GM18517 (cell line): ENCODE measurements around the gene SLC19A3.
"Not testable (repeated sequence)": the region's sequence is repeated elsewhere in the genome, so short reads cannot be mapped to it uniquely, and the experiment has no call there.

ENCODE experiments used
- ATAC-seq: cut with Tn5 transposase; IDR thresholded peaks from one replicate; pipeline ENCODE4 v1.9.1; 2021; ENCODE audit warnings: mild to moderate bottlenecking, moderate library complexity; ENCODE audit not compliant: unreplicated experiment

SLC19A3 gene

DNA sequence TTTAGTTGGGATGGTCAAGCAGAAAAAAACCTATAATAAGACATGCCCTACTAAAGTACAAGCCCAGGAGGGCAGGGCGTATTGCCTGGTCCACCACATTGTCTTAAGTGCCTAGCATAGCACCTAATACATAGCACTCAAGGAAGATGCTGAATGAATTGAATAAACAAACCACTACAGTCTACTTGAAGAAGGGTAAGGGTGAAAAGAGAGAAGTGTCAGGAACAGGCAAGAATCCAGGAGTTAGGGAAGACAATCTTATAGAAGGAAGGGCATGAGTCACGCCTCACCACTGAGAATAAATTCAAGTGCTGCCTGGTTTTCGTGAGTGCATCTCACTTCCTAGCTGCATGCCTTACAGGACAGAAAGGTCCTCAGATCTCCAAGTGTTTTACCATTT lies 13.9 kb downstream of the SLC19A3 start:
- ATAC-seq: no peak

DNA sequence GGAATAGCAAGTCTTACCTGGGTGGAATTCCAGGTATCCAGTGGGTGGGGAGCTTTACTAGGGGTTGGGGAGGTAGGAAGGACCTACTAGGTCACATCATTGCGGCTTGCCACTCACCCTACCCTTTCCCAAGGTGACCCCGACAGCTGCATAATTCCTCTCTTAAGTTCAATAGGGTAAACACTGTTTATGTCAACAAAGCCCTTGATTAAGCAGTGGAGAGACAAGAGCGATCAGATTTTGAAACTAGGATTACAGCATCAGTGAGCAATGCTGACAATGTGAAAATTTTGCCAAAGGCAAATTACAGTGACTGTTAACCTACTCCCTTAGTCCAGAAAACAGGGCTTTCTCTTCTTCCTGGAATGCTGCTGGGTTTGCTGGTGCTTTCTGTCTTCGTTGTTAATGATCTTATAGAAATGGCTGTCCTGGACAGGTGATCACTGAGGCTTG lies 14.5 kb downstream of the SLC19A3 start:
- ATAC-seq: no peak

DNA sequence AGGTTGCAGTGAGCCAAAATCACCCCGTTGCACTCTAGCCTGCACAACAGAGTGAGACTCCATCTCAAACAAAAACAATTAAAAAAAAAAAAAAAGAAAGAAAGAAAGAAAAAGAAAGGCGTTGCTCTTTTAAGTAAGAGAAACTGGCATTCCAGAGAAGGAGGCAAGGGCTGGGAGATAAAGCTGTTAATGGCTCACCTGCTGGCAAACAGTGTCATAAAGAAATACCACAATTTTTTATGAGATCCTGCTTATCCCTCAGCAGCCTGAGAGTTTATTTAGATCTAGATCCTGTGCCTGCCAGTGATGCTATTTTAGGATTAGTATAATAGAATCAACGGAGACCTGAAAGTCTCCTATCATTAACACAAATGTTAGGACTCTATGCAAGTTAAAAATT lies 16.3 kb downstream of the SLC19A3 start:
- no peak for ATAC-seq

DNA sequence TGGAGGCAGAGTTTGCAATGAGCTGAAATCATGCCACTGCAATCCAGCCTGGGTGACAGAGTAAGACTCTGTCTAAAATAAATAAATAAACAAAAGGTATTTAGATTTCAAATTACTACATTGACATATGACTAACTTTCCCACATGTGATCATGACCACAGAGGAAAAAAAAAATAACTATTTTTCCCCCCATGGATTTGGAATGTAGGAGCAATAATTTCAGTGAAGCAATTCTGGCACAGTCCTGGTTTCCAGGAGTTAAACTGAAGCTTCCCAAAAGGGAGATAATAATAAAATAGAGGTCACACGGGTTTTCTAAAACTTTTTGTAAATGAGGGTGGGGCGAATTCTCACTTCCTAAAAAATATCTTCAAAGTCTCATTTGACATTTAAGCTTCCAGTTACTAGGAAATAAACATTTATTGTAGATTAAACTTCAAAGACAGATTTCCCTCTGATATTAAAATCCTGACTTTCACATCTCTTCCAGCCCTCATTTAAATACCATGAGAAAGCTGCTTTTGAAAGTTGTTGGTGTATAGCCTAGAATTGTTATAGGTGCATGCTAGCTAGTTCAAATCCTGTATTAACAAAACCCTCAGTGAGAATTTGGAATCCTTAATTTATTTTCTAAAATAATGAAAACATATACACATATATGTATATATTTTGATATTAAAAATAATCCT lies 20.7 kb downstream of the SLC19A3 start:
- no peak for ATAC-seq

DNA sequence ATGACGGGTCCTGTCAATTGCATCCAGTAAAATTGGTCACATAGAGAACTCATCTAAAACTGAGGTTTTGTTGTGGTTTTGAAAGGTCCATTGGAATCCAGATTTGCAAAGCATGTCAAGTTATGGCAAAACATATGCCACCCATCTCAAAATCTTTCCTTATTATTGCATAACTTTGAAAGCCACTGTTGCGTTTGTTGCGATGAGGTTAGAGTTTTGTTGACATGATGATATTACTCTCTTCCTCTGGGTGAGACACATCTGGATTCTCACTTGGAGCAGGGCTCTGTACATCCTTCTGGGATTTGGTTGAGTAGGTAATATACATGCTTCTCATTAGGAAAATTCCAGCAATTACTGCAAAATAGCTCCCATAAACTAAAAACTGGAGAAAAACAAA lies 30.6 kb downstream of the SLC19A3 start:
- ATAC-seq: no peak

DNA sequence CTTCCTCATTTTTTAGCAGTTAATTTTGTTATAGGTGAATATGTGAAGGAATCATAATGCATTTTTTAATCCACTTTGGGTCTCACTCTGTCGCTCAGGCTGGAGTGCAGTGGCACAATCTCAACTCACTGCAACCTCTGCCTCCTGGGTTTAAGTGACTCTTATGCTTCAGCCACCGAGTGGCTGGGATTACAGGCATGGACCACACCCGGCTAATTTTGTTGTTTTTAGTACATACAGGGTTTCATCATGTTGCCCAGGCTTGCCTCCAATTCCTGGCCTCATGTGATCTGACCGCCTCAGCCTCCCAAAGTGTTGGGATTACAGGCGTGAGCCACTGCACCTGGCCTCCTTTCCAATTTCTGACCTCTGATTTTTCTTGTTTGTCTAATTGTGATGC lies 33.6 kb downstream of the SLC19A3 start:
- ATAC-seq: no peak

DNA sequence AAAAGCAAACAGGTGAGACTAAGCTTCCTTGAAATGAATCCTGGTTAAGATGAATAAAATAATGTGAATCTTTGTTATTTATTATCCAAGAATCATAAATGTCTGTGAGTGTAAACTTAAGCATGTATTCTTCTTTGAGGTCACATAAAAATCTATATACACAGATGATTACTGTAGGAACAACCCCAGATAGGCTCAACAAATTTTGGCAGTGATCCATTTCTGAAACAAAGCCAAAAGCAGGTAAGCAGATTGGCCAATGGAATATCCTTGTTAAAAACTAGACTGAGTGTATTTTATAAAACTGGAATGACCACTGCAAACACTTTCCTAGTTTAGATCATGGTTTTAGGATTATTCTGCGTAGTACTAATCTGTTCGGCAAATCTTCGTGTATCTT lies 39.9 kb downstream of the SLC19A3 start:
- no peak for ATAC-seq

DNA sequence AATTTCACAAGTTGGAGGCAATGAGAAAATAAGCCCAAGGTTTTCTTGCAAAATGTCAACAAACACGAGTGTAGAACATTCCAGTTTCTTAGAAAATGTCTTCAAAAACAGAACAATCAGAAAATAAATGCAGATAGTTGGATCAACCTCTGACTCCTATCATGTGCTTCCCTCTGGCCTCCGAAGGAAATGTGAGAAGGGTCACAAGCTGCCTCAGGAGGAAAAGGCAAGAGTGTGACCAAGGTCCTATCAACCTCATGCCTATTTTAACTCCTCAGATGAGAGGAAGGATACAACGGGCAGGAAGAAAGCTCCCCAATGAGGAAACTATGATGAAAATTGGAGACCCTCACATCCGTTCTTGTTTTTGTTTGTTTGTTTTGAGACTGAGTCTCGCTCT lies 43.3 kb downstream of the SLC19A3 start:
- ATAC-seq: no peak

DNA sequence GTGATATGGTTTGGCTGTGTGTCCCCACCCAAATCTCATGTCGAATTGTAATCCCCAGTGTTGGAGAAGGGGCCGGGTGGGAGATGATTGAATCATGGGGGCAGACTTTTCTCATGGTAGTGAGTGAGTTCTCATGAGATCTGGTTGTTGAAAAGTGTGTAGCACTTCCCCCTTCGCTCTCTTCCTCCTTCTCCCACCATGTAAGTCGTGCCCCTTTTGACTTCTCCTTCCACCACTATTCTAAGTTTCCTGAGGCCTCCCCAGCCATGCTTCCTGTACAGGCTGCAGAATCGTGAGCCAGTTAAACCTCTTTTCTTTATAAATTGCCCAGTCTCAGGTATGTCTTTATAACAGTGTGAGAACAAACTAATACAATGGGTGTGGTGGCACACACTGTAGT lies 44.2 kb downstream of the SLC19A3 start:
- ATAC-seq: not testable (repeated sequence)

DNA sequence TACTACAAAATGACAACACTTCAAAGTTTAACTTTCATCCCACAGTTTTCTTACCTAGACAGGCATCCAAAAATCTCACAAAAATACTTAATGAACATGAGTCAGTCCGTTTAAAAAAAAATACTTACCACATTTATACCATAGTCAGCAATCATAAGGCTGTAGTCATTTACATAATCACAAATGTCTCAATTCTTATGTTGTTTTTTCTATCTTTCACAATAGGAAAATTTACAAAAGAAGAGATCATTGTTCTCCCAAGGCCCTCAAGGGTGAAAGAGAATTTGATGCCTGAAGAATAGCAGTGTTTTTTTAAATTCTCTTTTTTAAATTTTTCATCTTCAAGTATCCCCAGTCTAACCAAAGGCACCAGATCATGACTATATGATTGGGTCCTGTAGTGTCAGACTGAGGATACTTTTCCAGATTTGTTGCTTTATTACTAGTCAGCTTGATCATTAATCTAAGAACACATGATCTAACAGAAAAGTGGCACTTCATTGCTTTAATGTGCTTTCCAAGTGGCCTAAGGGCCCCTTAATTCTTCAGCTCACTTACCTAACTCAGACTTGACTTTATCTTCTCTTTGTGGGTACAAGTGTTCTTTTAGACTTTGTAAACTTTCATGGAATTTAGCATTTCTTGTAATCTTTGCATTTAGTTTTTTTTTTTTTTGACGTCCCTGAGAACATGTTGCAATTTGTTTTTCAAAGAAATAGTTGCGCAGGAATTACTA lies 46.5 kb downstream of the SLC19A3 start:
- ATAC-seq: no peak

DNA sequence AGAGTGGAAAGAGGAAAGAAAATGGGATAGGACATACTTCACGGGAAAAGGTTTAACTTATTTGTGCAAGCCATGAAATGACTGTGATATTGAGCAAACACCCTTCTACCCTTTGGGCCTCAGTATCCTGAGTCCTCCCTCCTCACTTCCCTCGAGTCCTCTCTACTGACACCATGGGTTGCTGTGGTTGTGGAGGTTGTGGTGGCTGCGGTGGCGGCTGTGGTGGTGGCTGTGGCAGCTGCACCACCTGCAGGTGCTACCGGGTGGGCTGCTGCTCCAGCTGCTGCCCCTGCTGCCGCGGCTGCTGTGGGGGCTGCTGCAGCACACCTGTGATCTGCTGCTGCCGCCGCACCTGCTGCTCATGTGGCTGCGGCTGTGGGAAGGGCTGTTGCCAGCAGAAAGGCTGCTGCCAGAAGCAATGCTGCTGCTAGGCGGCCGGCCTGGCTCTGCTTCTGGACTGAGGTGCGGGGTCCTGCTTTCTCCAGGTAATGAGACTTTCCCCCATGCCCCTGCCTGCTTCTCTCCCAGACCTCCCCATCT lies 51.1 kb downstream of the SLC19A3 start, which contains the start of gene SCYGR5:
Gene SCYGR5 (plus strand): TSS at position 174 of the 540 bp plus-strand sequence. CDS start 0 bp downstream, at position 174.
- ATAC-seq: not testable (repeated sequence)

DNA sequence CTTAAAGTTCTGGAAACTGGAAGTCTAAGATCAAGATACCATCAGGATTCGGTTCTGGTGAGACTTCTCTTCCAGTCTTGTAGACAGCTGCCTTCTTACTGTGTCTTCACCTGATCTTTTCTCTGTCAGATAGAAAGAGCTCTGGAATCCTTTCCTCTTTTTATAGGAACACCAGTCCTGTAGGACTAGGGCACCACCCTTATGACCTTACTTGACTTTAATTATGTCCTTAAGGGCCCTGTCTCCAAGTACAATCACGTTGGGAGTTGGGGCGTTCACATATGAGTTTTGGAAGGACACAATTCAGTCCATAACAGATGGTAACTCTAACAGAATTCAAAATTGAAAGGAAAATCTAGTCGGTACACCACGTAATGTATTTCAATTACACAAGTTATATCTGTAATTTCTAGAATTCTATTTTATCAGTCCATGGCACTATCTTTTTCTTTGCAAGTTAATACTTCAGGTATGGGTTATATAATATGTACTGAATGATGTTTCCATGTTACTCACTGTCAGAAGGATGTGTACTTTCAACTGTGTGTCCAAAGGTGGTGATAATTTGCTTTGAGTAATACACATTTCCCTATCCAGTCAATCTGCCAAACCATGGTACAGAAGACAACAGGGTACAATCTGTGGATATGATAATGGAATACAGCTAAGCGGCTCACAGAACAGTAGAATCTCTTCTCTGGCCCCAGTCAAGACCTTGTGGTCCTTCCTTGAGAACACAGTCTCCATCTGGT lies 52.5 kb downstream of the SLC19A3 start:
- ATAC-seq: no peak

DNA sequence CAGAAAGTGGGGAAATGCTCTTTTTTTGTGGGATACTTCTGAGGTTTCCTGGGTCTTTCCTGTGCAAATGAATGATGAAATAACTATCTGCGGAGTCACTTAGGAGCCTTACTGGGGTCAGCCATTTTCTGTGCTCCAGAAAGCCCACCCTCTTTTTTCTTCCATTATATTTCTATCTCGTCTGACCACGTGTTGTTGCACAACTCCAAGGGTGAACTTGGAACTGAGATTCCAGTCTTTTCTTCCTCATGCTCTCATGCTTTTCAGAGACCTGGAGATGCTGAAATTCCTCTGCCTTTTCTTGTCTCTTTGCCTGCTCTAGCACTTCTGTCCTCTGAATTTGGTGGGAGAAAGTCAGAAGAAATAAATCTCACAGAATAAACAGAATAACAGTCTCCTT lies 56.0 kb downstream of the SLC19A3 start:
- ATAC-seq: no peak

DNA sequence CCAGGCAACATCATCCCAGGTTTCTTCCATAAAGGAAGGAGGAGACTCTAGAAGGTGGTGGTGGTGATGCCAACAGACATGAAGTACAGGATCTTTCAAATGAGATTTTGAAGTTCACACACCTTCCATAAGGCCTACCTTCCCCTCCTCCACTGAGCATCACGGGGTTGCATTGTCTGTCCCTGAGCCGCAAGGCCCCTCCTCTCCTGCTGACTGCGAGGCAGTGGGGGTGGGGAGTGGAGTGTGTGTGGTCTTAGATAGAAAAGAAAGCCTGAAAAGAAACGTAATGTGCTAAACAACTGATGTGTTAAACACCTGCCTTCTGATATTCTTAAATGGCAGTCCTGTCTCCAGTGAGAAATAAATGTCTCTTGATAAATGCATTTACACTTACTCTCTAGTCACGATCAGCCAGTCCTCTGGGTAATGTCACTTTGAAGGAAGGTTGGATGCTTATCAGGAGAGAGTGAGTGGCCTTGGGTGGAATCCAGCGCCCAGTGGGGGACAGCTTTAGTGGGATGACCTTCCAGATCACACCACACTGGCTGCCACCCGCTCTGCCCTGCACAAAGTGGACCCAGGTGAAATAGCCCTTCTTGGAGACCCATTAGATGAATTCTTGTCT lies 56.7 kb downstream of the SLC19A3 start:
- ATAC-seq: no peak

DNA sequence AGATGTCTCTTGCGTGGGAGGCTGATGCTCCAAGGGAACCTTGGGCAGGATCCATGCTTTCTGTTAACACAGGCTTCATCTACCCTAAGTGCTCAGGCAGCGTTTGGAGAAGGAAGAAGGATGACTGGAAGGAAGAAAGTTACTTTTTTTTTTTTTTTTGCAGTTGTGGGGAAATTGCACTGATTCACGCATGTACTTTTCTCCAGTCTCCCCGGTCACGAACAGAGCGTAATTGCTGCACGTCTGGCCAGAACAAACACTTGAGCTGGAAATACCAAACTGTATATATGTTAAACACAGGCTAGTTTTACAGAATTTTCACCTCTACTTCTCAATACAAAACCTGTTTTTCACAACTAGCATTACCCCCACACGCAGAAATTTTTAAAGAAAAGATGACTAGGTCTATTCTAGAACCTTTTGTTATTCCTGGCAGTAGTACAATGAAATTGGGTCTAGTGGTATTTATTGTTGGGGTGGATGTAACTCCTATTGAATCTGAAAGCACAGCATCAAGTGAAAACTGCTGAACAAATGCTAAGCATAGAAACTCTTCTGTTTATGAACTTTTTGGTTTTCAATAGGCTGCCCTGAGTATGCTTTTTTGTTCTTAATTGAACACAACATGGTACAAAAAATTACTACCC lies 60.5 kb downstream of the SLC19A3 start:
- no peak for ATAC-seq

DNA sequence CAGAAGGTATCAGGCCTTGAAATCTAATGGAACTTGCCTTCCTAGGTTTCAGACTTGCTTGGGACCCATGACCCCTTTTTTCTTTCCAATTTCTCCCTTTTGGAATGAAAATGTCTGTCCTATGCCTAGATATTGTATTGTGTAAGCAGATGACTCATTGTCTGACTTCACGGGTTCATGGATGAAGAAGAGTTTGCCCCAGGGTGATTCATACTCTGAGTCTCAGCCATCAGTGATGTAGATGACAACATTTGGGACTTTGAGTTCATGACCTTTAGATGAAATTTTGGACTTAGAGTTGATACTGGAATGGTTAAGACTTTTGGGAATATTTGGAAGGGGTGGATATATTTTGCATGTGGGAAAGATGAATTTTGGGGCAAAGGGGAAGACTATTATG lies 62.4 kb downstream of the SLC19A3 start:
- no peak for ATAC-seq

DNA sequence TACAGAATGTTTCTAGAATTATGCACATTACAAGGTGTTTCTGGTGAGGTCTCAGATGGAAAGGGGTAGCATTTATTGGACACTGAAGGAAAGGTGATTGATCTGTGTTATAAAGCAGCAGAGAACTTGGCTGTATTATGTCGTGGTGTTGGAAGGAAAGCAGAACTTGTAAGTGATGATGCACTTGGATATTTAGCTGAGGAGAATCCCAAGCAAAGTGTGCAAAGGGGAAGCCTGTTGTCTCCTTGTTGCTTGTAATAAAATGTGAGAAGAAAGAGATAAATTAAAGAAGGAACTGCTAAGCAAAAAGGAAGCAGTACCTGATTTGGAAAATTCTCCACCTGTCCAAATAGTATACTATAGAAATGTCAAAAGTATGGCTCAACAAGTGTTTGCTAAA lies 63.4 kb downstream of the SLC19A3 start:
- ATAC-seq: no peak

DNA sequence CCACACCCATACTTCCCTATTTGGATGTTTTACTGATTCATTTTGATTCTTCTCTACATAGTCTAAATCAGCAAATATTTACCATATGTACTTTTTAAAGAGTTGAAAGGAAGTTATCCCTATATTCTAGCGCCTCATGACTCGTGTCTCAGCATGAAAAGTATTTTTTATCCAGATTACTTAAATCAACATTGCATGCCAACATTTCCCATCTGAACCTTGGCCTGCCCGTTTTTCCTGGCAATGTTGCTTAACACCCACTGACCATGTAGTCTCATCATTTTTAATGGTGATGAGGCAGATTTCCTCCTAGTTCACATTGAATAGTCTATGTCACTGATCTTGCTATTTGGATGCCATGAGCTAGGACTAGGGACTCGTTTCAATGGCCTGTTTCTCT lies 64.4 kb downstream of the SLC19A3 start:
- no peak for ATAC-seq

DNA sequence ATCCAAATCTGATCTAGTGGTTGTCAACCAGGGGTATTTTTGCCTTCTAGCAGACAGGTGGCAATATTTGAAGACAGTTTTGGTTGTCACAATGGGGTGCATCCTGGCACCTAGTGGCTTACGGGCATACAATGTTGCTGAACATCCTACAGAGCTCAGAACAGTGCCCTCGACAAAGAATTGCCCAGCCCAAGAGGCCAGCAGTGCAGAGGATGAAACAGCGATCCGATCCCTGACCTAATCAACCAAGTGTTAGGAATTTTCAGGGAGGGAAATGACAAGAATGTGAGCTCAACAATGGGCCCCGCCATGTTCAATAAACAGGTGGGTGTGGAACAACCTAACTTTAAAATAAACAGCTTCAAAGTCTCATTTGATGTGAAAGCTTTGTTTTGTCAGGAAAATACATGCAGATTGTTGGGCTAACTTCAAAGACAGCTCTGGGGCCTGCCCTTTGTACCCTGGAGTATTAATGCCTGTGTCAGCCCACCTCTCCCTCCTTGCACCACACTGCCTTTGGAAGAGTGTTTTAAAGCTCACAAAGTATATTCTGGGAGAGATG lies 73.8 kb downstream of the SLC19A3 start:
- ATAC-seq: no peak

DNA sequence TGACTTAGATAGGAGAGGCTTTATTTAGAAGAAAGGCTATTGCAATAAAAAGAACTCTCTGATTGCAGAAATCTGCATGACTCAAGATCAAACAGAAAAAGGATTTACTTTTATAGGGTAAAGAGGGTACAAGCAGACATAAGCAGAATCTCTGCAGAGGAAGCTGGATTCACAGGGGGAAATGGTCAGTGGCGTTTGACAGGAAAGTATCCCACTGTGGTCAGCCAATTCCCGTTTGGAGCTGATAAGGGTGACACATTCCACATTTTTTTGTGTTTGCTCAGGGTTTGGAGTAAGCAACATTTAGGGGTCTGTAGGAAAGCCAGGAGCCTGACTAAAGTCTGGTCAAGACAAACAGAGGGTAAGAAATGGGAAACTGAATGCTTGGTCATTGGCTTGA lies 75.2 kb downstream of the SLC19A3 start:
- no peak for ATAC-seq
